Activated effector memory CD4-positive, alpha-beta T cell treated with Interleukin-2 at 50 U/mL for 16 hours (primary cell): ENCODE data around the gene INTS1.

Experiments
- DNase-seq: peaks from one replicate; pipeline ENCODE4 v3.0.0-alpha.2; 2020

INTS1 gene

DNA sequence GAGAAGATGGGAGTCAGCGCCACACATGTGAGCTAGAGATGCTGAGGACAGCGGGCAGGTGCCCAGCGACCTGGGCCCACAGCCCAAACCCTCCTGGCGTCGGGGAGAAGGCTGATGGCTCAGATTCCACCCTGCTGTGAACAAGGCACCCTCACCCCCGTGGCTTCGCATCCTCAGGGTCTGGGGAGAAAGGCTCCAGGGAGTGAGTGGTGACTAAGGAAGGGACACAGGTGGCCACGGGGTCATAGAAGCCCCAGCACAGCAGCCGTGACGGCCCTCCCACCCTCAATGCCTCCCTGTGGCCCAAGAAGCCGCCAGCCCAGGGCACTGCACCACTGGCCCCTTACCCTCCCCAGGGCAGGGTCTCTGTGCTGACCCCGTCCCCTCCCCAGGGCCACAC is 19.6 kb downstream of the INTS1 start:
- no peak for DNase-seq

- no peak for DNase-seq
Observed at GRCh38 chr7:1483536-1484505, 20.4 kb downstream of the INTS1 start.

GRCh38 chr7:1483079-1483478 is 21.1 kb downstream of the INTS1 start:
- DNase-seq: no peak

DNA sequence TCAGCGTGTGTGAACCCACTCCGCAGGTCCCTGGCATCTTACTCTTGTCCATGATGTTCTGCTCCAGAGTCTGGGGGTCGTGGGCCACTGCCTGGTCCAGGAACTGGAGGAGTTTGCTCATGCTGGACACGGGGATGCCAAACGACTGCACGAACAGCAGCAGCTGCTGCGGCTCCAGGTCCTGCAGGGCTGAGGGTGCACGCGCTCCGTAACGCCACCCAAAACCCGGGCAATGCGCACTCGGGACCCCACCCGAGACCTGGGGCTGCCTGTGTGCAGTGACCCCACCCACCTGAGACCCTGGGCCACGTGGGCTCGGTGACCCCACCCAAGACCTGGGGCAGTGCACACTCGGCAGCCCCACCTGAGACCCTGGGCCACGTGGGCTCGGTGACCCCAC is 22.9 kb downstream of the INTS1 start:
- no peak for DNase-seq

DNA sequence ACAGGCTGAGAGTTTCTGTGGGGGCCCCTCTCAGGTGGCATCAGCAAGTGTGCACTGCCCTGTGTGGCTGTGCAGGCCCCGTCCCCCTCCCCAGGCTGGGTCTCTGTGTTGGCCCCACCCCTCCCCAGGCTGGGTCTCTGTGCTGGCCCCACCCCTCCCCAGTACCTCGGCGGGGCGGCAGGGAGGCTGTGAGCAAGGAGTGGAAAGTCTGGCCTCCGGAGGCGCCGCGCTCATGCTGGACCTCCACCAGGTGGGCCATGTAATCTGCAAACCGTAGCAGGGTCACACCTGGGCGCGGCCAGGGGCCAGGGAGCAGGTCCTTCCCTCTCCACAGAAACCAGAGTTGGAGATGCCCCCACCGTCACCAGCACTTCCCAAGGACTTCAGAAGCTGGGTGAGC is 23.5 kb downstream of the INTS1 start:
- DNase-seq: no peak

GRCh38 chr7:1479287-1479686 is 24.9 kb downstream of the INTS1 start:
- DNase-seq: no peak

DNA sequence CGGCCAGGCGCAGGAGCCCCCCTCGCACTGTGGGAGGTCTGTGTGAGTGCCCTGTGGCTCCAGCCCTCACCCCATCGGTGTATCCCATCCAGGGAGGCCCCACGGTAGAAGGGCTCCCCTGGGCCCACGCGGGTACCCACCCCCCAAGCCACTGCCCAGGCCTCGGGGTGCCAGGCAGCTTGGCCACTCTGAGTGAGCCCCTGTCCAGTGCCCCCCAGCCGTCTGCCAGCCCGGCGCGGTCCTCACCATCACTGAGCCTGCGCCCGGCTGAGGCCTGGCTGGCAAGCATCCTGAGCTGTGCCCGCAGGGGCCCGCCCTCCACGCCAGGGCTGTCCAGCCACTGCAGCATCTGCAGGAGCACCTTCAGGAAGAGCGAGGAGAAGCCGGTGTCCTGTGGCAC is 25.7 kb downstream of the INTS1 start:
- DNase-seq: no peak

DNA sequence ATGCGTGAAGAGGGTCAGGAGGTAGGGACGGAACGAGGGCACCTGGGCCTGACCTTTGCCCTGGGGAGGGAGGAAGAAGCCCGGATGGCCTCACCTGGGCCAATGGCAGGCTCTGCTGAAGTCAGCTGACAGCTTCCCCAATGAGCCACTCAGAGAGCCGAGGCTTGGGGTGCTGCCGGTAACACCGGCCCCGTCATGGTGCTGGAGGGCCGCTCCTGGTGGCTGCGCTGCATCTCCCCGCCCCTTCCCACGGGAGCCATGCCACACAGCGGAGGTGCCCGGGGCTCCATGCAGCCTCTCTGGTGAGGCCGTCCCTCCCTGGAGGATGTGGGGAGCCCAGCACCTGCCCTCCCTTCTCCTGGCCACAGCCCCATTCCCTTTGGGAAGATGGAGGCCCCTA is 27.3 kb downstream of the INTS1 start:
- DNase-seq: no peak

GRCh38 chr7:1475991-1476390 is 28.2 kb downstream of the INTS1 start:
- no peak for DNase-seq

DNA sequence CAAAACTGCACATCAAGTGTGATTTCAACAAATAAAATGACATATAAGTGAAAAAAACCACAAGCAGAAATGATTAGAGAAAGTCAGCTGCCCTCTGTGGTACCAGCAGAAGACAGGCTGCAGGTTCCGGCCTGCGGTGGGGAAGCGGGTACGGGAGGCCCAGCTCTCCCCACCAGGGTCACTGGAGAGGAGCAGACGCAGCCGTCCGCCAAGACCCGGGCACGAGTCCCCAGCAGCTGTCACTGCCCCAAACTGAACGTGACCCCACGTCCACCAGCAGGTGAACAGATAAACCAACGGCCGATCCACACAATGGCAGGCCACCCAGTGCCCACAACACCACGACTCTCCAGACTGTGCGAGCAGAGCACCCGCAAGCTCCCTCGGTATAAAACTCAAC is 28.8 kb downstream of the INTS1 start:
- no peak for DNase-seq

DNA sequence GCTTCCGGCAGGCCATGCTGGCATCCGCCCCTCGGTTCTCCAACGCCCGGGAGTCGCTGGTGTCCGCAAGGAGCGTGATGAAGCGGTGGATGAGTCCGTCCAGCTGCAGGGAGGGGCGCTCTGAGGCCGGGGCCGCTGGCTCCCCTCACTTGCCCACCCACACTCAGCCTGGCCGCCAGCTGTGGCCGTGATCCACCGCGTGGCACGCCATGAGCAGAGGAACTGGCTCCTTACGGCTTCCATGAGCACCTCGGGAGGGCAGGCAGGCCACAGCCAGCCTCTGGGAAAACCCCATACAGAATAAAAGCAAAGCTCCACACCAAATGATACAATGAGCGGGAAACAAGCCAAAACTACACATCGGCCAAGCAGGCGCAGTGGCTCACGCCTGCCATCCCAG is 29.5 kb downstream of the INTS1 start:
- no peak for DNase-seq

DNA sequence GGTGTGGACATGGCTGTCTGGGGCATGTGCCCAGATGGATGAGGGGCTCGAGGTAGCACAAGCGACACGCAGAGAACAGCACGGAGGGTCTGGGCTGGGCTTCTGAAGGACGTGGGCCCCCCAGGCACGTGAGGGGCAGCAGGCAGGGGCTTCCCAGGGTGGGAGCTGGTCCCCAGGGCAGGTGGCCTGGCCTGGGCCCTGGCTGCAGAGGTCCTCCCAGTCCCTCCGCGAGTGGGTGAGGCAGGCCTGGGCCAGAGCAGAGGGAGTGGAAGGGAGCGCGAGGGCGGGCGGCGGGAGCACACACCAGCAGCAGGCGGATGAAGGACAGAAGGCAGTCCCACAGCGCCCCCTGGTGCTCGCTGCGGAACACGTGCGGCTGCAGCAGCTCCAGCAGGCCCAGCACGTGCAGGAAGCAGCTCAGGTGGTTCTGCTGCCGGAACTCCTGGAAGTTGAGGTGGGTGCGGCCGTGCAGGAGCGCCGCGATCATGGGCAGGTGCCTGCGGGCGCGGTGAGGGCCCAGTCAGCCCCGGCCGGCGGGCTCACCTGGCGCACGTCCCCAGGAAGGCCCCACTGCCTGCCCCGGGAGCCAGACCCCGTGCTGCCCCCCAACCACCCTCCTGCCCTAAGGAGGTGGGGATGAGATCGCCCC is 30.2 kb downstream of the INTS1 start:
- peak; percentile 76 for DNase-seq

- no peak for DNase-seq
Observed at GRCh38 chr7:1470901-1471300, 33.3 kb downstream of the INTS1 start.

DNA sequence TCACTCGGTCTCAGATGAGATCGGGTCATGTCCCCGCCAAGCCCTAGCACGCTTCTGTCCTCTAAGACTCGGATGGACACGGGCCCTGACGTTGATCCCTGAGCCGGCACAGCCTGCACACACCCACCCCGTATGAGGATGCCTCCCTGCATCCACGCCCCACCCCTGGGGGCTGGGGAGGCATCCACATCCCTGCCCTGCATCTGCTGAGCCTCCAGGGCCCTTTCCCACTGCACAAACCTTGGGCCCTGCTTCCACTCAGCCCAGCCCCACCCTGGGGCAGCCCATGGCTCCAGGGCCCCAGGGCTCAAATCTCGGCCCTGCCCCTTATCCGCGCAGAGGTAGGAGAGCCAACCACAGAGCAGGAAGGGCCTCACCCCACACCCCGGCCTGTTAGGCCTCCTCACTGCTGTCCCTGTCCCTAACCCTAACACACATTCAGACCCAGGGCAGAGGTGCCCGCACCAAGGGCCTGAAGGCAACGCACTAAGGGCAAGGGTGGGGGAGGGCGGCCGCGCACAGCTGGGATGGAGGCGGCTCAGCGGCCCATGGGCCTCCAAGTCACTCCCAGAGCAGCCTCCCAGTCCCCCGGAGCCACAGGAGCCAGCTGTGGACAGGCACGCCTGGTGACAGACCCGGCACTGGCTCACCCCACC is 35.4 kb downstream of the INTS1 start:
- DNase-seq: no peak

DNA sequence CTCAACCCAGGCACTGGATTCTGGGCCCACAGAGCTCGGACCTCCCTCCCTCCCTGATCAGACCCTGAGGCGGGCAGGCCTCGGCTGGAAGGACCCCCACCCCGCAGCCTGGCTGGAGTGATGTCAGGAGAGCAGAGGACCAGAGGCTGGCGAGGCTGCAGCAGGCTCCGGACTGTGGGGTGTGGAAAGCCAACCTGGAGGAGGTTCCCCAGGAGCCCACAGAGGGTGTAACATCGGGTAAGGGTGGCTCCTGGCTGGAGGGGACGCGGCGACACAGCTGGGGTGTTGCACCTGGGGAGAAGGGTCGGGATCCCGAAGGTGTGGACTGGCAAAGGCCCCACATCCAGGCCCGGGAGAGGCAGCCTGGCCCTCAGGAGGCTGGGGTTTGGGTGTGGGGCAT is 36.0 kb downstream of the INTS1 start:
- DNase-seq: no peak

GRCh38 chr7:1466524-1467271 is 37.5 kb downstream of the INTS1 start:
- DNase-seq: no peak

GRCh38 chr7:1464694-1465093 is 39.5 kb downstream of the INTS1 start:
- DNase-seq: no peak

GRCh38 chr7:1463676-1464223 is 40.4 kb downstream of the INTS1 start:
- no peak for DNase-seq

- no peak for DNase-seq
Observed at GRCh38 chr7:1461646-1462375, 42.4 kb downstream of the INTS1 start.

- DNase-seq: no peak
Observed at GRCh38 chr7:1460821-1461645, 43.2 kb downstream of the INTS1 start.
